K562 (cell line): ENCODE results near the gene ING1. TPM values are rescaled to one million over a fixed set of nuclear protein-coding genes. Genes with fewer than 3 reads are reported as not detected.

Experiments
- ARHGAP35 ChIP-seq: fragments of 450-650 bp; IDR thresholded peaks from 2 replicates; pipeline ENCODE4 v1.6.1; 2018; ENCODE audit not compliant: partially characterized antibody
- ARID1B ChIP-seq: fragments of 450-650 bp; IDR thresholded peaks from 2 replicates; pipeline ENCODE4 v1.6.1; 2016; ENCODE audit warnings: antibody characterized with exemption, mild to moderate bottlenecking, inconsistent platforms
- ARID4B ChIP-seq: sonication (generic); formaldehyde crosslinking; IDR thresholded peaks from 2 replicates; pipeline ENCODE4 v1.8.0; 2022; ENCODE audit warnings: mild to moderate bottlenecking, missing genetic modification reagents
- CBX1 ChIP-seq: sonication (generic); IDR thresholded peaks from 2 replicates; pipeline ENCODE4 v1.6.1; 2016; ENCODE audit warnings: antibody characterized with exemption, low read depth, mild to moderate bottlenecking
- EP300 ChIP-seq: IDR thresholded peaks from 2 replicates; pipeline ENCODE4 v1.6.1; 2012; ENCODE audit warnings: low read length, improper control_type of control experiment
- GABPB2 ChIP-seq: fragments of 250-450 bp; sonication (Bioruptor Pico); conservative IDR thresholded peaks from 2 replicates; pipeline ENCODE4 v1.5.1; 2021; ENCODE audit warnings: mild to moderate bottlenecking
- HNRNPH1 ChIP-seq: fragments of 200-400 bp; formaldehyde crosslinking; optimal IDR thresholded peaks from 2 replicates; pipeline ENCODE3; 2017; ENCODE audit warnings: low read depth, mild to moderate bottlenecking, low read length, moderate library complexity
- HOXB6 ChIP-seq: fragments of 250-450 bp; sonication (Bioruptor Pico); IDR thresholded peaks from 2 replicates; pipeline ENCODE4 v1.5.1; 2022; ENCODE audit warnings: mild to moderate bottlenecking, borderline replicate concordance
- LCOR ChIP-seq: sonication (generic); formaldehyde crosslinking; IDR thresholded peaks from 2 replicates; pipeline ENCODE4 v1.8.0; 2022; ENCODE audit warnings: mild to moderate bottlenecking, missing genetic modification reagents
- MBD2 ChIP-seq: sonication (generic); IDR thresholded peaks from 2 replicates; pipeline ENCODE4 v1.6.1; 2016; ENCODE audit warnings: low read depth, borderline replicate concordance
- MED1 ChIP-seq: sonication (generic); formaldehyde crosslinking; IDR thresholded peaks from 2 replicates; pipeline ENCODE4 v1.8.1; 2023; ENCODE audit warnings: missing genetic modification reagents, borderline replicate concordance
- MTF1 ChIP-seq: fragments of 250-450 bp; sonication (Bioruptor Pico); IDR thresholded peaks from 2 replicates; pipeline ENCODE4 v1.9.0; 2021; ENCODE audit warnings: moderate library complexity, mild to moderate bottlenecking, inconsistent platforms, borderline replicate concordance
- NFE2L1 ChIP-seq: fragments of 450-650 bp; IDR thresholded peaks from 2 replicates; pipeline ENCODE4 v1.6.1; 2016; ENCODE audit warnings: missing genetic modification characterization, low read depth, mild to moderate bottlenecking, missing compliant biosample characterization, moderate library complexity, borderline replicate concordance
- PHF21A ChIP-seq: fragments of 450-650 bp; IDR thresholded peaks from 2 replicates; pipeline ENCODE4 v1.6.1; 2017; ENCODE audit warnings: low read depth, borderline replicate concordance
- PML ChIP-seq: IDR thresholded peaks from 2 replicates; pipeline ENCODE4 v1.6.1; 2012; ENCODE audit warnings: low read length, inconsistent platforms
- SMARCA5 ChIP-seq: fragments of 450-650 bp; IDR thresholded peaks from 2 replicates; pipeline ENCODE4 v1.6.1; 2016
- SREBF2 ChIP-seq: sonication (generic); formaldehyde crosslinking; IDR thresholded peaks from 2 replicates; pipeline ENCODE4 v1.4.0; 2020; ENCODE audit warnings: mild to moderate bottlenecking, missing genetic modification reagents
- ZBTB17 ChIP-seq: fragments of 450-650 bp; formaldehyde crosslinking; IDR thresholded peaks from 2 replicates; pipeline ENCODE4 v1.4.0; 2020; ENCODE audit warnings: mild to moderate bottlenecking
- ZBTB8A ChIP-seq: fragments of 450-650 bp; IDR thresholded peaks from 2 replicates; pipeline ENCODE4 v1.6.1; 2018; ENCODE audit warnings: mild to moderate bottlenecking, moderate library complexity; ENCODE audit not compliant: partially characterized antibody
- ZSCAN32 ChIP-seq: fragments of 450-650 bp; formaldehyde crosslinking; IDR thresholded peaks from 2 replicates; pipeline ENCODE4 v1.4.0; 2020; ENCODE audit warnings: mild to moderate bottlenecking, moderate library complexity
- polyA plus RNA-seq, 8 experiments: library from polyadenylated mRNA; depleted of rRNA in 4 of 8; stranded (reverse) in 5 of 8; unstranded in 3 of 8; fragments of >200 nt; fragmentation: Nextera tagmentation in 2 of 8; fragmentation: Illumina TruSeq in 1 of 8; extraction: Ambion mirVana in 2 of 8; extraction: Trizol in 1 of 8; gene quantifications; 2 replicates each; pipeline versions ENCODE4 v1.2.1 to v1.2.3, GENCODE V29; 2011 to 2014; ENCODE audit warnings: inconsistent platforms in 1 of 8, missing spikeins in 1 of 8
- total RNA-seq, 7 experiments: library from RNA; depleted of rRNA in 6 of 7; stranded (reverse); fragments of >200 nt in 6 of 7; fragmentation: Illumina TruSeq in 2 of 7; extraction: Trizol in 2 of 7; gene quantifications; 2 replicates each; pipeline versions ENCODE4 v1.2.1 to v1.2.3, GENCODE V29; 2011 to 2021; ENCODE audit warnings: low replicate concordance in 1 of 7
- TF ChIP-seq, protein P1 (sequence below): sonication (generic); formaldehyde crosslinking; IDR thresholded peaks from 2 replicates; pipeline ENCODE4 v1.8.0; 2022; ENCODE audit warnings: missing genetic modification reagents, mild to moderate bottlenecking, moderate library complexity, borderline replicate concordance
- TF ChIP-seq, protein P2 (sequence below): fragments of 450-650 bp; formaldehyde crosslinking; IDR thresholded peaks from 2 replicates; pipeline ENCODE4 v1.4.0; 2020; ENCODE audit warnings: mild to moderate bottlenecking, moderate library complexity

The ING1 gene
- total and polyA plus RNA-seq, 9 of the 15 experiments (the other 6 are each of a cell fraction or from before 2014, with no cell fraction given) = 1.0 to 20.1 (median 8.2) TPM

GRCh38 chr13:110715395-110716246, 2.1 kb downstream of the ING1 start (continued):
- TF ChIP-seq ARID4B (no peak), PML (no peak; the same call in 1 of the 2 replicates), CBX1 (no peak), ARHGAP35 (no peak), SREBF2 (CRISPR knock-in tag) (no peak), MBD2 (no peak; the same call in 1 of the 2 replicates), LCOR (CRISPR knock-in tag) (no peak), ZSCAN32 (CRISPR knock-in tag) (no peak), PHF21A (peak; percentile 79; the same call in 1 of the 2 replicates), HOXB6 (CRISPR knock-in tag) (no peak), EP300 (no peak), MED1 (no peak), ZBTB8A (no peak), ZBTB17 (no peak), NFE2L1 (tag) (no peak), ARID1B (no peak), SMARCA5 (no peak), GABPB2 (CRISPR knock-in tag) (no peak), MTF1 (CRISPR knock-in tag) (no peak), HNRNPH1 (no peak)
- TF ChIP-seq, protein P1, sequence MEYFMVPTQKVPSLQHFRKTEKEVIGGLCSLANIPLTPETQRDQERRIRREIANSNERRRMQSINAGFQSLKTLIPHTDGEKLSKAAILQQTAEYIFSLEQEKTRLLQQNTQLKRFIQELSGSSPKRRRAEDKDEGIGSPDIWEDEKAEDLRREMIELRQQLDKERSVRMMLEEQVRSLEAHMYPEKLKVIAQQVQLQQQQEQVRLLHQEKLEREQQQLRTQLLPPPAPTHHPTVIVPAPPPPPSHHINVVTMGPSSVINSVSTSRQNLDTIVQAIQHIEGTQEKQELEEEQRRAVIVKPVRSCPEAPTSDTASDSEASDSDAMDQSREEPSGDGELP = peak; percentile 37; the same call in 1 of the 2 replicates
- TF ChIP-seq, protein P2, sequence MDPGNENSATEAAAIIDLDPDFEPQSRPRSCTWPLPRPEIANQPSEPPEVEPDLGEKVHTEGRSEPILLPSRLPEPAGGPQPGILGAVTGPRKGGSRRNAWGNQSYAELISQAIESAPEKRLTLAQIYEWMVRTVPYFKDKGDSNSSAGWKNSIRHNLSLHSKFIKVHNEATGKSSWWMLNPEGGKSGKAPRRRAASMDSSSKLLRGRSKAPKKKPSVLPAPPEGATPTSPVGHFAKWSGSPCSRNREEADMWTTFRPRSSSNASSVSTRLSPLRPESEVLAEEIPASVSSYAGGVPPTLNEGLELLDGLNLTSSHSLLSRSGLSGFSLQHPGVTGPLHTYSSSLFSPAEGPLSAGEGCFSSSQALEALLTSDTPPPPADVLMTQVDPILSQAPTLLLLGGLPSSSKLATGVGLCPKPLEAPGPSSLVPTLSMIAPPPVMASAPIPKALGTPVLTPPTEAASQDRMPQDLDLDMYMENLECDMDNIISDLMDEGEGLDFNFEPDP = no peak
